Measurements from ENCODE around the gene MED13L.

MED13L gene

DNA sequence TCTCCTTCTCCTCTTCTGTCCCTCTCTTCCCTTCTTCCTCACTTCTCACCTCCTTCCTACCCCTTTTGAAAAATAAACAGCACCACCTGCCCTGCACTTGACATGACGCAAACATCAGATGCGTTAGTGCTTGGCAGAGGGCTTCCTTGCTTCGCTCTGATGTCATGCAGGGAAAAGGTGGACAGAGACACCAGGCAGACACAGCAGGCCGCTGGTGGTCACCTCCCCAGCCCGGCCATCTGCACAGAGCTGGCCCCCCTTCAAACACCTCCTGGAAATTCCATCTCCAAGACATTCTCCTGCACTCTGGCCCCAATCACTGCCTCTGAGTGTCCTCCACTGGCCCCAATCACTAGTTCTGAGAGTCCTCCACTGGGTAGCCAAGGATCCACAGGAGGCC, 353.6 kb downstream of the MED13L start:
- Histone ChIP-seq H3K4me3 (ENCODE audit: low read depth in 1 of 2, low read length in 2 of 2) (no peak overlapping the region), H4K20me1 (ENCODE audit: insufficient read depth, low read length) (no peaks in the 10 kb centered on the region), H3K79me2 (ENCODE audit: insufficient read depth, low read length) (no peaks in the 10 kb centered on the region), H3K4me2 (ENCODE audit: insufficient read depth, low read length) (no peak overlapping the region), H3K27ac (ENCODE audit: low read length) (no peak overlapping the region), H3K9me3 (ENCODE audit: insufficient read depth, low read length, severe bottlenecking) (peaks cover 4% of the 10 kb centered on the region), H3K4me1 (ENCODE audit: insufficient read depth, low read length) (no peaks in the 10 kb centered on the region), H3K9ac (ENCODE audit: low read depth, low read length) (no peak overlapping the region), H3K27me3 (ENCODE audit: insufficient read depth, low read length, poor library complexity) (peaks cover 4% of the 10 kb centered on the region), H2AFZ (ENCODE audit: low read depth, low read length) (no peak overlapping the region), H3K36me3 (ENCODE audit: insufficient read depth, low read length) (no peaks in the 10 kb centered on the region)
- ATAC-seq (ENCODE audit: insufficient read depth, low read depth), result no peak
- no peak for TF ChIP-seq EZH2 (IDR thresholded peaks at IDR 0.05; ENCODE audit: borderline replicate concordance, low read depth, low read length, severe bottlenecking)
- TF ChIP-seq, protein P1, sequence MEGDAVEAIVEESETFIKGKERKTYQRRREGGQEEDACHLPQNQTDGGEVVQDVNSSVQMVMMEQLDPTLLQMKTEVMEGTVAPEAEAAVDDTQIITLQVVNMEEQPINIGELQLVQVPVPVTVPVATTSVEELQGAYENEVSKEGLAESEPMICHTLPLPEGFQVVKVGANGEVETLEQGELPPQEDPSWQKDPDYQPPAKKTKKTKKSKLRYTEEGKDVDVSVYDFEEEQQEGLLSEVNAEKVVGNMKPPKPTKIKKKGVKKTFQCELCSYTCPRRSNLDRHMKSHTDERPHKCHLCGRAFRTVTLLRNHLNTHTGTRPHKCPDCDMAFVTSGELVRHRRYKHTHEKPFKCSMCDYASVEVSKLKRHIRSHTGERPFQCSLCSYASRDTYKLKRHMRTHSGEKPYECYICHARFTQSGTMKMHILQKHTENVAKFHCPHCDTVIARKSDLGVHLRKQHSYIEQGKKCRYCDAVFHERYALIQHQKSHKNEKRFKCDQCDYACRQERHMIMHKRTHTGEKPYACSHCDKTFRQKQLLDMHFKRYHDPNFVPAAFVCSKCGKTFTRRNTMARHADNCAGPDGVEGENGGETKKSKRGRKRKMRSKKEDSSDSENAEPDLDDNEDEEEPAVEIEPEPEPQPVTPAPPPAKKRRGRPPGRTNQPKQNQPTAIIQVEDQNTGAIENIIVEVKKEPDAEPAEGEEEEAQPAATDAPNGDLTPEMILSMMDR (IDR thresholded peaks at IDR 0.05; ENCODE audit: borderline replicate concordance, extremely low read depth, low read length, poor library complexity, severe bottlenecking), result no peak
- DNase-seq, result no peak

DNA sequence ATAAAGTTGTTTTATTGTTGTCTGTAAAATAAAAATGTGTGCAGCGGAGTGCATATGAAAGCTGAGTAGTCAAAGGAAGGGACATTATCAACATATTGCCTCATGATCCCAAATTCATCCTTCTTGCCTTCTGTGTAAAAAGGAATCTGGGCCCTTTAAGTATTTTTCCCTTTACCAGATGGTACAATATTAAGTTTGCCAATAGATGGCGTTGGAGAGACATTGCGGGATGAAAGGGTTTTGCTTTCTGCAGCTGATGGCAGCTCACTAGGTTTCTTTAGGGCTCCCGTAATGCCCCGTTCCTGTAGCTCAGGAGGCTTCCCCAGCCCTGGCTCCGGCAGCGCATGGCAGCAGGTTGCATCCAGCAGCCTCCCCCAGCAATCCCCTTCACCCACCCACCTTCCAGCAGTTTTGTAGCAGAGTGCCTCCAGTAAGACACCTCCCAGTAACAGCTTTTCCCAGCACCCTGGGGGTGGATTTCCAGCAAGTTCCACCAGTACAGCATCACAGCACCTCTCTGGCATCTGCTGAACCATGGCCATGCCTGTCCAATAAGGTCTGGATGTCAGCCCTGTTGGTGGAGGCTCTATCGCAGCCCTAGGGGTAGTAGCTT, 354.4 kb downstream of the MED13L start:
- Histone ChIP-seq H3K4me2 (ENCODE audit: insufficient read depth, low read length) (no peak overlapping the region), H3K9me3 (ENCODE audit: insufficient read depth, low read length, severe bottlenecking) (peaks cover 4% of the 10 kb centered on the region)
- peak; percentile 53; the same call in 2 of the 3 replicates for ATAC-seq (ENCODE audit: insufficient read depth, low read depth)

DNA sequence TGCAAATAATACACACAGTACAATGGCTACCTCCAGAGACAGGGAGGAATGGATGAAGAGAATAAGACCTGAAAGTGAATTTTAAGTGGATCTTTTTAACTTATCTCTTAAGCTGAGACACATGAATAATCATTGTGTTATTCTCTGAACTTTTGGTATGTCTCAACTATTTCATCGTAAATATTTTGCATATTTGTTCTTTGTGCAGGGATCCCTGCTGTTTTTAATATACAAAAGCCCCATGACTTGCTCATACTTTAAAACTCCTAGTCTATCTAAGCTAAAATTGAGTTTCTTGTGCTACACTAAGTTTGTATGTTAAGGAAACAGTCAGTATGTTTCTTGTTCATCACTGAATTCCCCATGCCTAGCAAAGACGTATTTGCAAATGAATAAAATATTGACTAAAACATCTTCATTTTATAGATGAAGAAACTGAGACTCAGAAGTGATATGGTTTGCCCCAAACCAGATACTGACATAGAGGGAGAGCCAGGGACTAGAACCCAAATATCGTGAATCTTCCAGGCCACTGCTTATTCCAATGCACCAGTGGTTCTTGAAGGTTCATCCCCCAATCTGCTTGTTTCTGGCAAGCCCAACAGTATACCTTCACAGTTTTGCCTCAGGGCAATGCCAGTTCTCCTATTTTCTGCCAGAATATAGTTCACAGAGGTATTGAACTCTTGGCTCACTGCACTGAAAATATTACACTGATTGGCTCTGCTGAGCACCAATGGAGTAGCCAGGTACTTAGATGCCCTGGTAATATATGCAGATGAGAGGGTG, 356.9 kb downstream of the MED13L start:
- no peak overlapping the region for H3K4me2 ChIP-seq (ENCODE audit: insufficient read depth, low read length)
- no peak overlapping the region for H2AFZ ChIP-seq (ENCODE audit: low read depth, low read length)
- H4K20me1 ChIP-seq (ENCODE audit: insufficient read depth, low read length), result no peaks in the 10 kb centered on the region
- DNase-seq (no peak), ATAC-seq (ENCODE audit: insufficient read depth, low read depth) (no peak)
- peaks cover 4% of the 10 kb centered on the region for H3K27me3 ChIP-seq (ENCODE audit: insufficient read depth, low read length, poor library complexity)
- H3K79me2 ChIP-seq (ENCODE audit: insufficient read depth, low read length), result no peaks in the 10 kb centered on the region
- H3K9ac ChIP-seq (ENCODE audit: low read depth, low read length), result no peak overlapping the region
- H3K9me3 ChIP-seq (ENCODE audit: insufficient read depth, low read length, severe bottlenecking), result peaks cover 4% of the 10 kb centered on the region
- no peaks in the 10 kb centered on the region for H3K4me1 ChIP-seq (ENCODE audit: insufficient read depth, low read length)
- H3K4me3 ChIP-seq (ENCODE audit: low read depth in 1 of 2, low read length in 2 of 2), result no peak overlapping the region
- H3K27ac ChIP-seq (ENCODE audit: low read length), result no peak overlapping the region
- no peak for TF ChIP-seq EZH2 (IDR thresholded peaks at IDR 0.05; ENCODE audit: borderline replicate concordance, low read depth, low read length, severe bottlenecking)
- TF ChIP-seq, protein P1 (IDR thresholded peaks at IDR 0.05; ENCODE audit: borderline replicate concordance, extremely low read depth, low read length, poor library complexity, severe bottlenecking), result no peak
- no peaks in the 10 kb centered on the region for H3K36me3 ChIP-seq (ENCODE audit: insufficient read depth, low read length)

More for the DNA sequence above, 354.4 kb downstream of the MED13L start:
- Histone ChIP-seq H3K27me3 (ENCODE audit: insufficient read depth, low read length, poor library complexity) (peaks cover 4% of the 10 kb centered on the region), H3K79me2 (ENCODE audit: insufficient read depth, low read length) (no peaks in the 10 kb centered on the region), H3K36me3 (ENCODE audit: insufficient read depth, low read length) (no peaks in the 10 kb centered on the region), H3K9ac (ENCODE audit: low read depth, low read length) (no peak overlapping the region), H4K20me1 (ENCODE audit: insufficient read depth, low read length) (no peaks in the 10 kb centered on the region), H3K4me1 (ENCODE audit: insufficient read depth, low read length) (no peaks in the 10 kb centered on the region), H3K4me3 (ENCODE audit: low read depth in 1 of 2, low read length in 2 of 2) (no peak overlapping the region), H3K27ac (ENCODE audit: low read length) (no peak overlapping the region), H2AFZ (ENCODE audit: low read depth, low read length) (no peak overlapping the region)
- TF ChIP-seq, protein P1 (IDR thresholded peaks at IDR 0.05; ENCODE audit: borderline replicate concordance, extremely low read depth, low read length, poor library complexity, severe bottlenecking), result peak; percentile 75
- TF ChIP-seq EZH2 (IDR thresholded peaks at IDR 0.05; ENCODE audit: borderline replicate concordance, low read depth, low read length, severe bottlenecking), result no peak
- peak; percentile 17 for DNase-seq

Measured in DND-41 (cell line).